ENCODE results near the gene CEACAM1. TPM values are rescaled to one million over a fixed set of nuclear protein-coding genes. Genes with fewer than 3 reads are reported as not detected.

Gene CEACAM1
- total and polyA plus RNA-seq, 9 of the 15 experiments (the other 6 are each of a cell fraction or from before 2014, with no cell fraction given): 0.04 to 0.16 (median 0.10) TPM; not detected in 1

DNA sequence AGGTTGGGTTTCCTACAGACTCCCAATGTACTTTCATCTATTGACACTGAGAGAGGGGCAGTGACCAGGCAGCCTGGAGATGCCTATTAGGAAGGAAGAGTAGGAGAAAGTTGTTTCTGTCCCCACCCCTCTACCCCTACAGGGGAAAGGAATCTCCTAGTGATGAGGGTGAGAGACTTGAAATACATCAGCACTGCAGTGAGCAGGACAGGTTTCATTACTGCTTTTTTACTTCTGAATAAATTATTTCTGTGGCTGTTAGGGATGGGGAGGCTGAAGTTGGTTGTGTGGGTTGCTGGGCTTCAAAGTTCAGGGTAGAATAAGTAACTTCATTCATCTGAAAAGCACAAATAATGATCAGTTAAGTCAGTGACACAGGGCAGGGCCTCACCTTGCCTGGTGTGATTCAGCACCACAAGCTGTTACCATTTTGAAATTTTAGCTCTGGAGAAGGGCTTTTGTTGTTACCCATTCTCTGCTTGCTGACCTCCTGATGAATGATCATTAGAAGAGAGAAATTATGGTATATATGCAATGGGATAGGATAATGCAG, 19.3 kb downstream of the CEACAM1 start:
- Histone ChIP-seq H3K4me1 (replicated peaks in 1 of 2; ENCODE audit: control insufficient read depth in 2 of 2, insufficient read depth in 2 of 2, low read length in 2 of 2) (no peaks in the 10 kb centered on the region), H3K27ac (ENCODE audit: extremely low read depth, low read depth, low read length) (no peak overlapping the region), H3K9me3 (replicated peaks; ENCODE audit: control insufficient read depth, insufficient read depth, low read depth, low read length) (no peaks in the 10 kb centered on the region), H3K79me2 (ENCODE audit: control insufficient read depth, insufficient read depth, low read length) (no peaks in the 10 kb centered on the region), H3K9ac (ENCODE audit: insufficient read depth in 1 of 2, low read depth in 2 of 2, low read length in 2 of 2) (no peak overlapping the region), H3K4me3 (no peak overlapping the region), H2AFZ (ENCODE audit: low read depth, low read length) (no peak overlapping the region), H3K4me2 (ENCODE audit: insufficient read depth, low read length) (no peak overlapping the region), H3K9me1 (ENCODE audit: control insufficient read depth, insufficient read depth, low read length) (no peaks in the 10 kb centered on the region), H3K36me3 (ENCODE audit: control insufficient read depth, insufficient read depth, low read length) (no peaks in the 10 kb centered on the region), H4K20me1 (replicated peaks; ENCODE audit: control insufficient read depth, insufficient read depth, low read length) (no peaks in the 10 kb centered on the region), H3K27me3 (ENCODE audit: control insufficient read depth in 2 of 2, insufficient read depth in 2 of 2, low read length in 2 of 2) (peaks cover 6 to 20% of the 10 kb centered on the region in 2 experiments; a peak in 4 of 5 replicates)
- in situ Hi-C loops (cut with MboI): no loop called here
- no peak for ATAC-seq
- no TSS peak for BruUV-seq (replicated peaks)
- no peak for DNase-seq (ENCODE audit: extremely low read depth in 1 of 4, low spot score in 3 of 4)
- TF ChIP-seq, protein P1, sequence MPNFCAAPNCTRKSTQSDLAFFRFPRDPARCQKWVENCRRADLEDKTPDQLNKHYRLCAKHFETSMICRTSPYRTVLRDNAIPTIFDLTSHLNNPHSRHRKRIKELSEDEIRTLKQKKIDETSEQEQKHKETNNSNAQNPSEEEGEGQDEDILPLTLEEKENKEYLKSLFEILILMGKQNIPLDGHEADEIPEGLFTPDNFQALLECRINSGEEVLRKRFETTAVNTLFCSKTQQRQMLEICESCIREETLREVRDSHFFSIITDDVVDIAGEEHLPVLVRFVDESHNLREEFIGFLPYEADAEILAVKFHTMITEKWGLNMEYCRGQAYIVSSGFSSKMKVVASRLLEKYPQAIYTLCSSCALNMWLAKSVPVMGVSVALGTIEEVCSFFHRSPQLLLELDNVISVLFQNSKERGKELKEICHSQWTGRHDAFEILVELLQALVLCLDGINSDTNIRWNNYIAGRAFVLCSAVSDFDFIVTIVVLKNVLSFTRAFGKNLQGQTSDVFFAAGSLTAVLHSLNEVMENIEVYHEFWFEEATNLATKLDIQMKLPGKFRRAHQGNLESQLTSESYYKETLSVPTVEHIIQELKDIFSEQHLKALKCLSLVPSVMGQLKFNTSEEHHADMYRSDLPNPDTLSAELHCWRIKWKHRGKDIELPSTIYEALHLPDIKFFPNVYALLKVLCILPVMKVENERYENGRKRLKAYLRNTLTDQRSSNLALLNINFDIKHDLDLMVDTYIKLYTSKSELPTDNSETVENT (CRISPR knock-in tag; IDR thresholded peaks at IDR 0.05): no peak
- TF ChIP-seq MCM3 (IDR thresholded peaks at IDR 0.05): no peak
- no peak for TF ChIP-seq POU5F1 (IDR thresholded peaks at IDR 0.05; ENCODE audit: borderline replicate concordance, low read depth, low read length, partially characterized antibody)
- FAIRE-seq: no peak
- ChIA-PET CTCF (ENCODE audit: low intra/inter-chr PET ratio) (no interaction called here), POLR2A (interaction anchor here (0.7 to 1.2 kb wide), 2 partner anchors 26 to 34 kb away, joined by 3 to 4 read pairs; no protein-coding TSS in a partner anchor)
- intact Hi-C loops (cut with micrococcal nuclease): no loop called here

DNA sequence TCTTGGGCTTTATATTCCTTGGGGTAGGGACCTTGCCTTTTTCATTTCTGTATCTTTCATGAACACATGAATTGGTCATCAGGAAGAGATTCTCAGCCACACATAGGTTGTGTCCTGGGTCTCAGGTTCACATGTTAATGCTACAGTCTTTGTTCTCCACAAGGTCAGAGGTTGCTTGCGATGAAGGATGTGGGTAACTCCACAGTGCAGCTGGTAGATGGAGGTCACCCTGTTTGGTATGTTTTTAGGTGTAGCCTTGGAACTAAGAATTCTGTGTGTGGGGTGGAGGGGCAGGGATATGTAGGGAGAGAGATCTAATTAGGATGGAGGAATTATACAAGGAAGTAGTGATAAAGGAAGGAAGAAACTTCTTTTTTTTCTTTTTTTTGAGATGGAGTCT, 23.2 kb downstream of the CEACAM1 start:
- ChIA-PET CTCF (ENCODE audit: low intra/inter-chr PET ratio) (no interaction called here), POLR2A (no interaction called here)
- DNase-seq (ENCODE audit: extremely low read depth in 1 of 4, low spot score in 3 of 4): no peak
- in situ Hi-C loops (cut with MboI) (no loop called here), intact Hi-C loops (cut with micrococcal nuclease) (no loop called here)
- H3K9ac ChIP-seq (ENCODE audit: insufficient read depth in 1 of 2, low read depth in 2 of 2, low read length in 2 of 2): no peak overlapping the region
- no peaks in the 10 kb centered on the region for H3K9me3 ChIP-seq (replicated peaks; ENCODE audit: control insufficient read depth, insufficient read depth, low read depth, low read length)
- H4K20me1 ChIP-seq (replicated peaks; ENCODE audit: control insufficient read depth, insufficient read depth, low read length): no peaks in the 10 kb centered on the region
- peaks cover 6 to 35% of the 10 kb centered on the region in 2 experiments for H3K27me3 ChIP-seq (ENCODE audit: control insufficient read depth in 2 of 2, insufficient read depth in 2 of 2, low read length in 2 of 2)
- no peak overlapping the region for H3K4me2 ChIP-seq (ENCODE audit: insufficient read depth, low read length)
- H3K4me1 ChIP-seq (replicated peaks in 1 of 2; ENCODE audit: control insufficient read depth in 2 of 2, insufficient read depth in 2 of 2, low read length in 2 of 2): no peaks in the 10 kb centered on the region
- no TSS peak for BruUV-seq (replicated peaks)
- H3K27ac ChIP-seq (ENCODE audit: extremely low read depth, low read depth, low read length): no peak overlapping the region
- no peaks in the 10 kb centered on the region for H3K9me1 ChIP-seq (ENCODE audit: control insufficient read depth, insufficient read depth, low read length)
- H3K36me3 ChIP-seq (ENCODE audit: control insufficient read depth, insufficient read depth, low read length): no peaks in the 10 kb centered on the region
- no peak for FAIRE-seq
- ATAC-seq: no peak
- no peak overlapping the region for H2AFZ ChIP-seq (ENCODE audit: low read depth, low read length)
- H3K79me2 ChIP-seq (ENCODE audit: control insufficient read depth, insufficient read depth, low read length): no peaks in the 10 kb centered on the region
- no peak overlapping the region for H3K4me3 ChIP-seq
- 0% methylated on average over 1 of the region's 1 CpG for WGBS (ENCODE audit: insufficient coverage, low coverage, missing lambda C conversion rate)
- TF ChIP-seq SIX5 (IDR thresholded peaks at IDR 0.05; ENCODE audit: borderline replicate concordance in 1 of 2, insufficient read depth in 1 of 2, low read depth in 1 of 2, low read length in 2 of 2) (no peak), ZNF143 (CRISPR knock-in tag; IDR thresholded peaks at IDR 0.05) (no peak), MAFF (IDR thresholded peaks at IDR 0.05; ENCODE audit: low read length) (no peak), XRCC4 (IDR thresholded peaks at IDR 0.05; ENCODE audit: extremely low read depth, insufficient read depth, insufficient read length) (no peak), GATA2 (CRISPR knock-in tag; IDR thresholded peaks at IDR 0.05) (no peak), SNIP1 (IDR thresholded peaks at IDR 0.05; ENCODE audit: low read depth) (no peak), ZNF12 (CRISPR knock-in tag; IDR thresholded peaks at IDR 0.05) (no peak), KLF1 (tag; IDR thresholded peaks at IDR 0.05) (no peak), SRSF7 (optimal IDR thresholded peaks at IDR 0.05; ENCODE audit: low read depth, low read length) (no peak), KLF10 (CRISPR knock-in tag; IDR thresholded peaks at IDR 0.05) (no peak), MBD2 (IDR thresholded peaks at IDR 0.05; ENCODE audit: borderline replicate concordance, low read depth) (no peak)
- TF ChIP-seq, protein P2, sequence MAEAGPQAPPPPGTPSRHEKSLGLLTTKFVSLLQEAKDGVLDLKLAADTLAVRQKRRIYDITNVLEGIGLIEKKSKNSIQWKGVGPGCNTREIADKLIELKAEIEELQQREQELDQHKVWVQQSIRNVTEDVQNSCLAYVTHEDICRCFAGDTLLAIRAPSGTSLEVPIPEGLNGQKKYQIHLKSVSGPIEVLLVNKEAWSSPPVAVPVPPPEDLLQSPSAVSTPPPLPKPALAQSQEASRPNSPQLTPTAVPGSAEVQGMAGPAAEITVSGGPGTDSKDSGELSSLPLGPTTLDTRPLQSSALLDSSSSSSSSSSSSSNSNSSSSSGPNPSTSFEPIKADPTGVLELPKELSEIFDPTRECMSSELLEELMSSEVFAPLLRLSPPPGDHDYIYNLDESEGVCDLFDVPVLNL (CRISPR knock-in tag; IDR thresholded peaks at IDR 0.05; ENCODE audit: low read depth): no peak

All from K562 (cell line).